Stimulated activated CD8-positive, alpha-beta memory T cell treated with anti-CD3 and anti-CD28 coated beads, Interleukin-12 subunit alpha, Interleukin-12 subunit beta, amount 100 ng/mL, for 24 hours (primary cell): Measurements from ENCODE around the gene SPRED1.

ENCODE experiments used
- DNase-seq: peaks from one replicate; pipeline ENCODE4 v3.0.0-alpha.2; 2020; ENCODE audit errors: extremely low read depth

The SPRED1 gene

GRCh38 chr15:38354315-38354929, 101.8 kb downstream of the SPRED1 start:
- no peak for DNase-seq

- DNase-seq = no peak
Observed at GRCh38 chr15:38362355-38362754, 109.7 kb downstream of the SPRED1 start.

- DNase-seq = no peak
Observed at GRCh38 chr15:38367476-38367875, 114.8 kb downstream of the SPRED1 start.

- no peak for DNase-seq
Observed at GRCh38 chr15:38369936-38370478, 117.4 kb downstream of the SPRED1 start.

- DNase-seq = no peak
Observed at GRCh38 chr15:38373016-38373415, 120.4 kb downstream of the SPRED1 start.

- DNase-seq = no peak
Observed at GRCh38 chr15:38374029-38374428, 121.4 kb downstream of the SPRED1 start.

GRCh38 chr15:38374556-38374955, 121.9 kb downstream of the SPRED1 start:
- no peak for DNase-seq

- no peak for DNase-seq
Observed at GRCh38 chr15:38376081-38376480, 123.4 kb downstream of the SPRED1 start.

GRCh38 chr15:38377636-38378035, 125.0 kb downstream of the SPRED1 start:
- DNase-seq = no peak

GRCh38 chr15:38378161-38378560, 125.5 kb downstream of the SPRED1 start:
- no peak for DNase-seq

GRCh38 chr15:38389924-38390542, 137.4 kb downstream of the SPRED1 start:
- DNase-seq = peak; percentile 2

GRCh38 chr15:38391191-38391590, 138.6 kb downstream of the SPRED1 start:
- DNase-seq = no peak

GRCh38 chr15:38398134-38398533, 145.5 kb downstream of the SPRED1 start:
- DNase-seq = no peak

GRCh38 chr15:38401106-38401505, 148.5 kb downstream of the SPRED1 start:
- no peak for DNase-seq

- no peak for DNase-seq
Observed at GRCh38 chr15:38401701-38402100, 149.1 kb downstream of the SPRED1 start.

- no peak for DNase-seq
Observed at GRCh38 chr15:38406436-38406835, 153.8 kb downstream of the SPRED1 start.
